ENCODE data around the gene ESRRG.

Gene ESRRG

GRCh38 chr1:216731562-216731961, 8.3 kb upstream of the ESRRG start:
- no peak for TF ChIP-seq CTCF (IDR thresholded peaks at IDR 0.05)
- H3K4me3 ChIP-seq = no peak overlapping the region
- H3K27ac ChIP-seq = no peak overlapping the region
- DNase-seq (ENCODE audit: low spot score) = no peak

- H3K27ac ChIP-seq = no peak overlapping the region
- no peak for DNase-seq (ENCODE audit: low spot score)
- no peak for TF ChIP-seq CTCF (IDR thresholded peaks at IDR 0.05)
- no peak overlapping the region for H3K4me3 ChIP-seq
Measured at GRCh38 chr1:216726435-216726834, 3.2 kb upstream of the ESRRG start.

- H3K27ac ChIP-seq = no peak overlapping the region
Measured at GRCh38 chr1:216722821-216723220, 408 bp downstream of the ESRRG start.

GRCh38 chr1:216721863-216722262, 1.4 kb downstream of the ESRRG start:
- Histone ChIP-seq H3K27ac (no peak overlapping the region), H3K4me3 (no peak overlapping the region)
- TF ChIP-seq CTCF (IDR thresholded peaks at IDR 0.05) = no peak
- no peak for DNase-seq (ENCODE audit: low spot score)

More at GRCh38 chr1:216722821-216723220, 408 bp downstream of the ESRRG start:
- peak overlapping the region; percentile 64 for H3K4me3 ChIP-seq
- DNase-seq (ENCODE audit: low spot score) = no peak
- no peak for TF ChIP-seq CTCF (IDR thresholded peaks at IDR 0.05)

GRCh38 chr1:216721062-216721461, 2.2 kb downstream of the ESRRG start:
- DNase-seq (ENCODE audit: low spot score) = no peak
- no peak overlapping the region for H3K4me3 ChIP-seq

GRCh38 chr1:216711712-216712111, 11.5 kb downstream of the ESRRG start:
- no peak for TF ChIP-seq CTCF (IDR thresholded peaks at IDR 0.05)
- H3K27ac ChIP-seq = no peak overlapping the region
- no peak overlapping the region for H3K4me3 ChIP-seq
- DNase-seq (ENCODE audit: low spot score) = no peak

More at GRCh38 chr1:216721062-216721461, 2.2 kb downstream of the ESRRG start:
- no peak for TF ChIP-seq CTCF (IDR thresholded peaks at IDR 0.05)
- no peak overlapping the region for H3K27ac ChIP-seq

- Histone ChIP-seq H3K4me3 (no peak overlapping the region), H3K27ac (no peak overlapping the region)
- no peak for DNase-seq (ENCODE audit: low spot score)
- TF ChIP-seq CTCF (IDR thresholded peaks at IDR 0.05) = no peak
Measured at GRCh38 chr1:216710598-216711333, 12.5 kb downstream of the ESRRG start.
